WTC11 (cell line): ENCODE results near the gene CAMSAP1. TPM values are rescaled to one million over a fixed set of nuclear protein-coding genes. Genes with fewer than 3 reads are reported as not detected.
"Not testable (repeated sequence)": the region's sequence is repeated elsewhere in the genome, so short reads cannot be mapped to it uniquely, and the experiment has no call there.

ENCODE experiments used
- ATAC-seq: fragments of 200-7000 bp; cut with Tn5 transposase; 2 replicates; pipeline ENCODE4 v1.10.0; 2021; ENCODE audit warnings: mild to moderate bottlenecking, moderate library complexity
- CTCF ChIA-PET: fragments of 300-600 bp; sonication (Branson Sonifier 250); formaldehyde crosslinking; loops from one replicate; lab custom pipeline; 2021; ENCODE audit warnings: antibody characterized with exemption; lab: Charles Lee
- POLR2A ChIA-PET: fragments of 350-600 bp; sonication (Branson Sonifier 250); formaldehyde crosslinking; loops from one replicate; lab custom pipeline; 2021; ENCODE audit warnings: antibody characterized with exemption; lab: Charles Lee
- DNase-seq: peaks from one replicate; pipeline ENCODE4 v3.0.0; 2021; ENCODE audit warnings: low spot score
- H3K27ac Mint-ChIP-seq: 2 replicates; pipeline ENCODE4 v1.8.0; 2021; ENCODE audit warnings: mixed read lengths
- H3K27me3 Mint-ChIP-seq: 2 replicates; pipeline ENCODE4 v1.8.0; 2021; ENCODE audit warnings: low read depth, mild to moderate bottlenecking, moderate library complexity, mixed read lengths
- H3K36me3 Mint-ChIP-seq: 2 replicates; pipeline ENCODE4 v1.8.0; 2021; ENCODE audit warnings: mixed read lengths
- H3K4me1 Mint-ChIP-seq: 2 replicates; pipeline ENCODE4 v1.8.0; 2022; ENCODE audit warnings: mixed read lengths
- H3K4me3 Mint-ChIP-seq: 2 replicates; pipeline ENCODE4 v1.8.0; 2021; ENCODE audit warnings: mild to moderate bottlenecking, moderate library complexity, mixed read lengths
- H3K9me3 Mint-ChIP-seq: 2 replicates; pipeline ENCODE4 v1.8.0; 2021; ENCODE audit warnings: mixed read lengths
- CREM ChIP-seq: sonication (generic); formaldehyde crosslinking; IDR thresholded peaks from 2 replicates; pipeline ENCODE4 v1.8.1; 2022; ENCODE audit warnings: mild to moderate bottlenecking, missing genetic modification reagents, moderate library complexity
- GABPB1 ChIP-seq: sonication (generic); formaldehyde crosslinking; IDR thresholded peaks from 2 replicates; pipeline ENCODE4 v1.8.1; 2023; ENCODE audit warnings: mild to moderate bottlenecking, missing genetic modification reagents
- HMGA2 ChIP-seq: fragments of 250-450 bp; sonication (Bioruptor Pico); IDR thresholded peaks from 2 replicates; pipeline ENCODE4 v1.4.0; 2021; ENCODE audit warnings: mild to moderate bottlenecking, moderate library complexity
- JUN ChIP-seq: sonication (generic); formaldehyde crosslinking; IDR thresholded peaks from 2 replicates; pipeline ENCODE4 v1.8.0; 2023; ENCODE audit warnings: mild to moderate bottlenecking, missing genetic modification reagents
- MYBL2 ChIP-seq: sonication (generic); formaldehyde crosslinking; IDR thresholded peaks from 2 replicates; pipeline ENCODE4 v1.8.1; 2023; ENCODE audit warnings: mild to moderate bottlenecking, moderate library complexity, missing genetic modification reagents
- NFATC4 ChIP-seq: fragments of 250-450 bp; sonication (Bioruptor Pico); IDR thresholded peaks from 2 replicates; pipeline ENCODE4 v1.9.0; 2021; ENCODE audit warnings: mild to moderate bottlenecking
- RORB ChIP-seq: fragments of 250-450 bp; sonication (Bioruptor Pico); IDR thresholded peaks from 2 replicates; pipeline ENCODE4 v1.9.0; 2021; ENCODE audit warnings: mild to moderate bottlenecking
- SMAD3 ChIP-seq: sonication (generic); formaldehyde crosslinking; IDR thresholded peaks from 2 replicates; pipeline ENCODE4 v1.8.0; 2022; ENCODE audit warnings: missing genetic modification reagents, mild to moderate bottlenecking, borderline replicate concordance
- SMAD4 ChIP-seq: sonication (generic); formaldehyde crosslinking; IDR thresholded peaks from 2 replicates; pipeline ENCODE4 v1.8.0; 2022; ENCODE audit warnings: mild to moderate bottlenecking, missing genetic modification reagents
- TEAD1 ChIP-seq: sonication (generic); formaldehyde crosslinking; IDR thresholded peaks from 2 replicates; pipeline ENCODE4 v1.8.0; 2022; ENCODE audit warnings: mild to moderate bottlenecking, missing genetic modification reagents
- TEAD4 ChIP-seq: sonication (generic); formaldehyde crosslinking; IDR thresholded peaks from 2 replicates; pipeline ENCODE4 v1.8.0; 2022; ENCODE audit warnings: mild to moderate bottlenecking, missing genetic modification reagents
- ZNF138 ChIP-seq: sonication (generic); formaldehyde crosslinking; conservative IDR thresholded peaks from 2 replicates; pipeline ENCODE4 v1.8.1; 2022; ENCODE audit warnings: mild to moderate bottlenecking, moderate library complexity, missing genetic modification reagents
- ZNF263 ChIP-seq: sonication (generic); formaldehyde crosslinking; IDR thresholded peaks from 2 replicates; pipeline ENCODE4 v1.8.1; 2022; ENCODE audit warnings: low read depth, mild to moderate bottlenecking, moderate library complexity, missing genetic modification reagents
- total RNA-seq: library from RNA; stranded (reverse); gene quantifications from 3 replicates; pipeline ENCODE4 v1.2.3, GENCODE V29; 2021
- TF ChIP-seq, protein P1 (sequence below): fragments of 250-450 bp; sonication (Bioruptor Pico); IDR thresholded peaks from 2 replicates; pipeline ENCODE4 v1.9.0; 2021; ENCODE audit warnings: mild to moderate bottlenecking, borderline replicate concordance
- TF ChIP-seq, protein P2 (sequence below): sonication (generic); formaldehyde crosslinking; IDR thresholded peaks from 2 replicates; pipeline ENCODE4 v1.8.1; 2023; ENCODE audit warnings: mild to moderate bottlenecking, moderate library complexity, missing genetic modification reagents
- TF ChIP-seq, protein P3 (sequence below): fragments of 250-450 bp; sonication (Bioruptor Pico); IDR thresholded peaks from 2 replicates; pipeline ENCODE4 v2.1.2; 2022; ENCODE audit warnings: mild to moderate bottlenecking, moderate library complexity
- TF ChIP-seq, protein P4 (sequence below): fragments of 250-450 bp; sonication (Bioruptor Pico); conservative IDR thresholded peaks from 2 replicates; pipeline ENCODE4 v1.9.0; 2021; ENCODE audit warnings: mild to moderate bottlenecking
- TF ChIP-seq, protein P5 (sequence below): sonication (generic); formaldehyde crosslinking; IDR thresholded peaks from 2 replicates; pipeline ENCODE4 v1.8.0; 2023; ENCODE audit warnings: missing genetic modification reagents
- TF ChIP-seq, protein P6 (sequence below): sonication (generic); formaldehyde crosslinking; conservative IDR thresholded peaks from 2 replicates; pipeline ENCODE4 v1.8.1; 2023; ENCODE audit warnings: mild to moderate bottlenecking, low read depth, missing genetic modification reagents, moderate library complexity

The CAMSAP1 gene
- total RNA-seq, 1 experiment from 2014 or later: 40.5 TPM

DNA sequence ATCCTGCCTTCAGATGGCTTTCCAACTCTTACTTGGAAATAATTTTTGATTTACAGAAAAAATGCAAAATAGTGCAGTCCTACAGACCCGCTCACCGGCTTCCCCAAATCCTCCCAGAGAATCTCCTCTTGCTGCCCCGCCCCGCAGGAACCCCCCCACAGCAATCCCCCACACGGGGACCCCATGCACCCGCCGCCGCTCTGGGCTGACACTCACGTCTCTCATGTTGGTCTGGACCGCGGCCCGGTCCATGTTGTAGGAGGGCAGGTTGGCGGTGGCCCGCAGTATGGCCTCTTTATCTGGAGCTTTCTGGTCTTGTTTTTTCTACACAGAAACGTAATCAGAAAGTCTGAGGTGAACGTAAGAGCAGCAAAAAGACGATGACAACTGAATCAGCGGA, 40.2 kb upstream of the CAMSAP1 start:
- CTCF ChIA-PET: no interaction called here
- H3K4me1 Mint-ChIP-seq: no peaks in the 10 kb centered on the region
- ATAC-seq (no peak), DNase-seq (no peak)
- POLR2A ChIA-PET: no interaction called here
- H3K4me3 Mint-ChIP-seq: no peak overlapping the region
- H3K9me3 Mint-ChIP-seq: no peaks in the 10 kb centered on the region
- no peaks in the 10 kb centered on the region for H3K27me3 Mint-ChIP-seq
- peaks cover 56% of the 10 kb centered on the region for H3K36me3 Mint-ChIP-seq
- H3K27ac Mint-ChIP-seq: peak overlapping the region; percentile 43
- TF ChIP-seq MYBL2 (CRISPR knock-in tag) (no peak), SMAD4 (CRISPR knock-in tag) (no peak), ZNF138 (CRISPR knock-in tag) (no peak), TEAD4 (CRISPR knock-in tag) (no peak), TEAD1 (CRISPR knock-in tag) (no peak), CREM (no peak), JUN (CRISPR knock-in tag) (no peak), SMAD3 (CRISPR knock-in tag) (no peak), RORB (no peak), ZNF263 (no peak), NFATC4 (CRISPR knock-in tag) (no peak), HMGA2 (no peak), GABPB1 (no peak)
- TF ChIP-seq, protein P1, sequence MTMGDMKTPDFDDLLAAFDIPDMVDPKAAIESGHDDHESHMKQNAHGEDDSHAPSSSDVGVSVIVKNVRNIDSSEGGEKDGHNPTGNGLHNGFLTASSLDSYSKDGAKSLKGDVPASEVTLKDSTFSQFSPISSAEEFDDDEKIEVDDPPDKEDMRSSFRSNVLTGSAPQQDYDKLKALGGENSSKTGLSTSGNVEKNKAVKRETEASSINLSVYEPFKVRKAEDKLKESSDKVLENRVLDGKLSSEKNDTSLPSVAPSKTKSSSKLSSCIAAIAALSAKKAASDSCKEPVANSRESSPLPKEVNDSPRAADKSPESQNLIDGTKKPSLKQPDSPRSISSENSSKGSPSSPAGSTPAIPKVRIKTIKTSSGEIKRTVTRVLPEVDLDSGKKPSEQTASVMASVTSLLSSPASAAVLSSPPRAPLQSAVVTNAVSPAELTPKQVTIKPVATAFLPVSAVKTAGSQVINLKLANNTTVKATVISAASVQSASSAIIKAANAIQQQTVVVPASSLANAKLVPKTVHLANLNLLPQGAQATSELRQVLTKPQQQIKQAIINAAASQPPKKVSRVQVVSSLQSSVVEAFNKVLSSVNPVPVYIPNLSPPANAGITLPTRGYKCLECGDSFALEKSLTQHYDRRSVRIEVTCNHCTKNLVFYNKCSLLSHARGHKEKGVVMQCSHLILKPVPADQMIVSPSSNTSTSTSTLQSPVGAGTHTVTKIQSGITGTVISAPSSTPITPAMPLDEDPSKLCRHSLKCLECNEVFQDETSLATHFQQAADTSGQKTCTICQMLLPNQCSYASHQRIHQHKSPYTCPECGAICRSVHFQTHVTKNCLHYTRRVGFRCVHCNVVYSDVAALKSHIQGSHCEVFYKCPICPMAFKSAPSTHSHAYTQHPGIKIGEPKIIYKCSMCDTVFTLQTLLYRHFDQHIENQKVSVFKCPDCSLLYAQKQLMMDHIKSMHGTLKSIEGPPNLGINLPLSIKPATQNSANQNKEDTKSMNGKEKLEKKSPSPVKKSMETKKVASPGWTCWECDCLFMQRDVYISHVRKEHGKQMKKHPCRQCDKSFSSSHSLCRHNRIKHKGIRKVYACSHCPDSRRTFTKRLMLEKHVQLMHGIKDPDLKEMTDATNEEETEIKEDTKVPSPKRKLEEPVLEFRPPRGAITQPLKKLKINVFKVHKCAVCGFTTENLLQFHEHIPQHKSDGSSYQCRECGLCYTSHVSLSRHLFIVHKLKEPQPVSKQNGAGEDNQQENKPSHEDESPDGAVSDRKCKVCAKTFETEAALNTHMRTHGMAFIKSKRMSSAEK (CRISPR knock-in tag): no peak
- TF ChIP-seq, protein P2, sequence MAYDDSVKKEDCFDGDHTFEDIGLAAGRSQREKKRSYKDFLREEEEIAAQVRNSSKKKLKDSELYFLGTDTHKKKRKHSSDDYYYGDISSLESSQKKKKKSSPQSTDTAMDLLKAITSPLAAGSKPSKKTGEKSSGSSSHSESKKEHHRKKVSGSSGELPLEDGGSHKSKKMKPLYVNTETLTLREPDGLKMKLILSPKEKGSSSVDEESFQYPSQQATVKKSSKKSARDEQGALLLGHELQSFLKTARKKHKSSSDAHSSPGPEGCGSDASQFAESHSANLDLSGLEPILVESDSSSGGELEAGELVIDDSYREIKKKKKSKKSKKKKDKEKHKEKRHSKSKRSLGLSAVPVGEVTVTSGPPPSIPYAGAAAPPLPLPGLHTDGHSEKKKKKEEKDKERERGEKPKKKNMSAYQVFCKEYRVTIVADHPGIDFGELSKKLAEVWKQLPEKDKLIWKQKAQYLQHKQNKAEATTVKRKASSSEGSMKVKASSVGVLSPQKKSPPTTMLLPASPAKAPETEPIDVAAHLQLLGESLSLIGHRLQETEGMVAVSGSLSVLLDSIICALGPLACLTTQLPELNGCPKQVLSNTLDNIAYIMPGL (CRISPR knock-in tag): no peak
- TF ChIP-seq, protein P3, sequence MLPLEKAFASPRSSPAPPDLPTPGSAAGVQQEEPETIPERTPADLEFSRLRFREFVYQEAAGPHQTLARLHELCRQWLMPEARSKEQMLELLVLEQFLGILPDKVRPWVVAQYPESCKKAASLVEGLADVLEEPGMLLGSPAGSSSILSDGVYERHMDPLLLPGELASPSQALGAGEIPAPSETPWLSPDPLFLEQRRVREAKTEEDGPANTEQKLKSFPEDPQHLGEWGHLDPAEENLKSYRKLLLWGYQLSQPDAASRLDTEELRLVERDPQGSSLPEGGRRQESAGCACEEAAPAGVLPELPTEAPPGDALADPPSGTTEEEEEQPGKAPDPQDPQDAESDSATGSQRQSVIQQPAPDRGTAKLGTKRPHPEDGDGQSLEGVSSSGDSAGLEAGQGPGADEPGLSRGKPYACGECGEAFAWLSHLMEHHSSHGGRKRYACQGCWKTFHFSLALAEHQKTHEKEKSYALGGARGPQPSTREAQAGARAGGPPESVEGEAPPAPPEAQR (CRISPR knock-in tag): no peak
- TF ChIP-seq, protein P4, sequence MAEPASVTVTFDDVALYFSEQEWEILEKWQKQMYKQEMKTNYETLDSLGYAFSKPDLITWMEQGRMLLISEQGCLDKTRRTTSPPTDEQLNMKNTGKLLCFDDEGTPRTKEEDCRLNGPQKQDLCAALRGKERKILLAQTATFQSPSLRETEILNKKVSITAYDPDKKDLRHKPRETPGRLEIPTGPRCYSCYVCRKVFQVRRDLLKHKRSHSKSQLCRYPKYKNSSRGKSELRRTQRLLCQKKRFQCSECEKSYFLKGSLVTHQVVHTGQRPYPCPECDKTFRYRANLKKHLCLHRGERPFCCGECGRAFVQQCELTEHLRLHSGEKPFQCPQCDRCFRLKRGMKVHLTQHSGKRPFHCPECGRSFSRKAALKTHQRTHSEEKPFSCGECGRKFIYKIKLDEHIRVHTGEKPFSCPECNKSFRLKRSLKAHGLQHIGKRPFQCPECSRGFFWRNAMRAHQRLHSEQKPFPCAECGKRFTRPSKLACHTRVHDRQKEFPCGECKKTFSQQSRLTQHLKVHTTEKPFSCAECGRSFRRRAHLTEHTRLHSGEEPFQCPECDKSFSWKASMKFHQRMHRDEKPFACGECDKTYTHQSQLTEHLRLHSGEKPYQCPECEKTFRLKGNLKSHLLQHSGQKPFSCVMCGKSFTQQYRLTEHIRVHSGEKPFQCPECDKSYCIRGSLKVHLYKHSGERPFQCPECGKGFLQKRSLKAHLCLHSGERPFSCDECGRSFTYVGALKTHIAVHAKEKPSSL (CRISPR knock-in tag): no peak
- TF ChIP-seq, protein P5, sequence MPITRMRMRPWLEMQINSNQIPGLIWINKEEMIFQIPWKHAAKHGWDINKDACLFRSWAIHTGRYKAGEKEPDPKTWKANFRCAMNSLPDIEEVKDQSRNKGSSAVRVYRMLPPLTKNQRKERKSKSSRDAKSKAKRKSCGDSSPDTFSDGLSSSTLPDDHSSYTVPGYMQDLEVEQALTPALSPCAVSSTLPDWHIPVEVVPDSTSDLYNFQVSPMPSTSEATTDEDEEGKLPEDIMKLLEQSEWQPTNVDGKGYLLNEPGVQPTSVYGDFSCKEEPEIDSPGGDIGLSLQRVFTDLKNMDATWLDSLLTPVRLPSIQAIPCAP: no peak
- TF ChIP-seq, protein P6, sequence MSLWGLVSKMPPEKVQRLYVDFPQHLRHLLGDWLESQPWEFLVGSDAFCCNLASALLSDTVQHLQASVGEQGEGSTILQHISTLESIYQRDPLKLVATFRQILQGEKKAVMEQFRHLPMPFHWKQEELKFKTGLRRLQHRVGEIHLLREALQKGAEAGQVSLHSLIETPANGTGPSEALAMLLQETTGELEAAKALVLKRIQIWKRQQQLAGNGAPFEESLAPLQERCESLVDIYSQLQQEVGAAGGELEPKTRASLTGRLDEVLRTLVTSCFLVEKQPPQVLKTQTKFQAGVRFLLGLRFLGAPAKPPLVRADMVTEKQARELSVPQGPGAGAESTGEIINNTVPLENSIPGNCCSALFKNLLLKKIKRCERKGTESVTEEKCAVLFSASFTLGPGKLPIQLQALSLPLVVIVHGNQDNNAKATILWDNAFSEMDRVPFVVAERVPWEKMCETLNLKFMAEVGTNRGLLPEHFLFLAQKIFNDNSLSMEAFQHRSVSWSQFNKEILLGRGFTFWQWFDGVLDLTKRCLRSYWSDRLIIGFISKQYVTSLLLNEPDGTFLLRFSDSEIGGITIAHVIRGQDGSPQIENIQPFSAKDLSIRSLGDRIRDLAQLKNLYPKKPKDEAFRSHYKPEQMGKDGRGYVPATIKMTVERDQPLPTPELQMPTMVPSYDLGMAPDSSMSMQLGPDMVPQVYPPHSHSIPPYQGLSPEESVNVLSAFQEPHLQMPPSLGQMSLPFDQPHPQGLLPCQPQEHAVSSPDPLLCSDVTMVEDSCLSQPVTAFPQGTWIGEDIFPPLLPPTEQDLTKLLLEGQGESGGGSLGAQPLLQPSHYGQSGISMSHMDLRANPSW (CRISPR knock-in tag): no peak

DNA sequence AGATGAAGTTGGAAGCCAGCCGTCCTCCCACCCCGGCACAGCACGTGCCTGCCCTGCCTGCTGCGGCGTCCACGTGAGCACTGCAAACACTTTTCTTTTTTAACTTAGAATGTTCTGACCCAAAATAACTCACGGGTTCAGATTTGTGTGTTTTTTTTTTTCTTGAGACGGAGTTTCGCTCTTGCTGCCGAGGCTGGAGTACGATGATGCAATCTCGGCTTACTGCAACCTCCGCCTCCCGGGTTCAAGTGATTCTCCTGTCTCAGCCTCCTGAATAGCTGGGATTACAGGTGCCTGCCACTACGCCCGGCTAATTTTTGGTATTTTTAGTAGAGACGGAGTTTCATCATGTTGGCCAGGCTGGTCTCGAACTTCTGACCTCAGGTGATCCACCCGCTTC, 39.8 kb upstream of the CAMSAP1 start:
- peaks cover 55% of the 10 kb centered on the region for H3K36me3 Mint-ChIP-seq
- H3K27ac Mint-ChIP-seq, ATAC-seq, DNase-seq, POLR2A ChIA-PET, CTCF ChIA-PET, H3K9me3 Mint-ChIP-seq, H3K27me3 Mint-ChIP-seq, H3K4me1 Mint-ChIP-seq, H3K4me3 Mint-ChIP-seq: not testable (repeated sequence)
